SKM-1 (cell line): ENCODE data around the gene KRTAP12-4.
"Not testable (repeated sequence)": the region's sequence is repeated elsewhere in the genome, so short reads cannot be mapped to it uniquely, and the experiment has no call there.

Experiments used
- DNase-seq: peaks from one replicate; lab custom pipeline; 2025; ENCODE audit not compliant: unreplicated experiment; lab: John Stamatoyannopoulos, UW

KRTAP12-4 gene

DNA sequence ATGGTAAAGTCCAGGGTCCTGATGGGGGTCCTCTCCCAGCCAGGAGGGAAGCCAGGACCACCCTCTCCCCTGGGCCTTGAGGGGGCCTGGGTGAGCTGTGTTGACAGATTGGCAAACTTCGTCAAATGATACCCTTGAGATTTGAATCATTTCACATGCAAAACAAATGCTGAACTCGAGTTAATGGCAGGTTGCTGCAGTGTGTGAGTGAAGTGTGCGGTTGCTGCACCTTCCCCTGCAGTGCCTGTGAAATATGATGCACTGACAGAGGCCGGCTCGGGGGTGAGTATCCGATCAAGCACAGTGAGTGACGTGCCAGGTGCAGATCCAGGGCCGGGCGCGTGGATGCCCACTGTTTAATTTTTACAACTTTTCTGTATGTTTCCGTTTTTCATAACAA, 33.2 kb upstream of the KRTAP12-4 start:
- no peak for DNase-seq

DNA sequence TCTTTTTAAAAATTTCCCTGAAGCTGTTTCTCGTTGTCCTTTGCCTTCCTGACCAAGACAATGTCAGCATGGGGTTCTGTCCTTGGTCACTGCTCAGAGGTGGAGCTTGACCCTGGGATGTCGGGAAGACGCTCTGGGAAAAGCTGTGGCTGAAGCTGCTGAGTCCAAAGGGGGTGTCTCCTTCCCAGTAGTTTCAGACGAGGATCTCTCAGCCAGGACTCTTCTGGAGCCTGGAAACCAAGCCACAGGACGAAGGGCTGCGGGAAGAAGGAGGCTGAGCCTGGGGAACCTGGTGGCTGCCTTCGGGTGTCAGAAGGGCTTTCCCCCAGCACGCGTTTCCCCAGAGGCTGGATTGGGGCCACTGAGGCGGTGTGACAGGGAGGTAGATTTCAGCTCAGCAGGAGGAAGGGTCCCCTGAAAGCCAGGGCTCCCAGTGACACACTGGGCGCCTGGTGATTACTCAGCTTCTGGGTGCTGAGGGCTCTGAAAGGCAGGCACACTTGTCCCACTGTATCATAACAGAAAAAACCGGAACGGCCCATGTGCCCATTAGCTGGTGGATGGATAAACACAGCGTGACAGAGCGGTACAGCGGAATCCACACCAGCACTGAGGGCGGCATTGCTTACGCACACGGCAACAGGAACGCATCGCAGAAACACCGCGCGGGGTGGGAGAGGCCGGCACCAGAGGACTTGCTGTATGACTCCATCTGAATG, 32.5 kb upstream of the KRTAP12-4 start:
- no peak for DNase-seq

DNA sequence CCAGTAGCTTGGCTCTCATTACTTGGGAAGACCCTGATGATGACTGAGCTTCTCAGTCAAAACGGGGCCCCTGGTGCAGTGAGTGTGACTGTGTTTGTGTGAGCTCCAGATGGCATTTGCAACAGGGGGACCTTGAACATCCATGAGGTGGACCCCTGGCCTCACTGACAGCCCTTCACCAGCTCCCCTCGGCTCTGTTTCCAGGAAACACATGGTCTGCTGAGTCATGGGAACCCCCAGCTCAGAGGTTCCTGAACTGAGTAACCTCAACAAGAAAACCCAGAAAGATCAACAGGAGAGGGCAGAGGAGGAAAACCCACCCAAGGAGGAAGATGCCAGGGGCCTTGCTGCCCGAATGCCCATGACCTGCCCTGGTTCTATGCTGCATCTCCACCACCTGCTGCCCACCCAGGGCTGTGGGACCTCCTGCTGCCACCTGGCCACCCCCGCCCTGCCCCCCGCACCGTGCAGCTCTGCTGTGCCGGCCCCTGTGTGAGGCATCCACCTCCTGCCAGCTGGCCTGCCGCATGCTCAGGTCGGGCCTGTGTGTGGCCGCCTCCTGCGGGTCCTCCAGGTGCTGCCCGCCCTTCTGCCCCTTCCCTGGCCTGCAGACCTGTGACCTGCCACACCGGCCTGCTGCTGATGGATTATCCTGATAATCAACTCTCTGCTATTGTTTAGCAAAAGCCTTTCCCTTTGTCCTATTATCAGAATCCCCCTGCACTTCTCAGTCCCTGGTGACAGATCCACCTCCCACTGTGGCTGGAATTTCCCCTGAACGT, 31.7 kb upstream of the KRTAP12-4 start:
- no peak for DNase-seq

DNA sequence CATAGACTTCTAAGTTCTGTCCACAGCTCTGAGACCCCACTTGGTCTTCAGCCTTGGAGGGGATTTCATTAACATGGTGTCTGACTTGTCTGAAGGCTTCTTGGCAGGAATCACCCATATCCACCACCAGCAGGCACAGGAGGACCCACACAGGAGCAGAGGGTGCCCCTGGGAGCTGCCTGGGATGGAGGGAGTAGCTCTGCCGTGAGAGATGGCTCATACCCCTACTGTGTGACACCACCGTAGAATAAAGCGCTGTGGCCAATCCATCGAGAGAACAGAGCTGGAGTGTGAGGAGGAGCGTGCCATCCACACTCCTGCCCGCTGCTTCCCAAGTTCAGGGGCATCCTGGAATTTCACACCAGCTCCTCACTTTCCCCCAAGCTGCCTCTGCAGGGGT, 30.6 kb upstream of the KRTAP12-4 start:
- DNase-seq: not testable (repeated sequence)

DNA sequence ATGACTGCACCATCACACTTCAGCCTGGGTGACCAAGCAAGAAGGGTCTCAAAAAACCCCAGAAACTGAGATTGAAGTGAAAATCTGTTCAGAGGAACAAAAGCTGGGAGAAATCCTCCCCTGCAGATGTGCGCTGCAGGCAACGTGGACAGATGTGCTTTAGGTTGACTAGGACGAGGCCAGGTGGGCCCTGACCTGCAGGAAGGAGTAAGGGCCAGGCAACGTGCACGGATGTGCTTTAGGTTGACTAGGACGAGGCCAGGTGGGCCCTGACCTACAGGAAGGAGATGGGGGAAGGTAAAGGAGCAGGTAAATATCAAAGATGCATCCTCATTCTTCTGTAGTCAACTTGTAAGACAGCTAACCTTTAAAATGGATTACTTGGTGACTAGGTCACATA, 30.0 kb upstream of the KRTAP12-4 start:
- DNase-seq: no peak

DNA sequence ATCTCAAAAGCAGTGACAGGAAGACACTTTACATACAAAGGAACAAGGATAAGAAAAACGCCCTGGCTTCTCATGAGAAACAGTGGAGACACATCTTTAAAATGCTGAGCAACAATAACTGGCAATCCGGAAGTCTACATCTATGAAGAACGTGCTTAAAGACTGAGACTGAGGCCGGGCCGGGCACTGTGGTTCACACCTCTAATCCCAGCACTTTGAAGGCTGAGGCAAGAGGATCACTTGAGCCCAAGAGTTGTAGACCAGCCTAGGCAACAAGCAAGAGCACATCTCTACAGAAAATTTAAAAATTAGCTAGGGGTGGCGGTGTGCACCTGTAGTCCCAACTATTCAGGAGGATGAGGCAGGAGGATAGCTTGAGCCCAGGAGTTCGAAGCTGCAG, 29.6 kb upstream of the KRTAP12-4 start:
- no peak for DNase-seq

DNA sequence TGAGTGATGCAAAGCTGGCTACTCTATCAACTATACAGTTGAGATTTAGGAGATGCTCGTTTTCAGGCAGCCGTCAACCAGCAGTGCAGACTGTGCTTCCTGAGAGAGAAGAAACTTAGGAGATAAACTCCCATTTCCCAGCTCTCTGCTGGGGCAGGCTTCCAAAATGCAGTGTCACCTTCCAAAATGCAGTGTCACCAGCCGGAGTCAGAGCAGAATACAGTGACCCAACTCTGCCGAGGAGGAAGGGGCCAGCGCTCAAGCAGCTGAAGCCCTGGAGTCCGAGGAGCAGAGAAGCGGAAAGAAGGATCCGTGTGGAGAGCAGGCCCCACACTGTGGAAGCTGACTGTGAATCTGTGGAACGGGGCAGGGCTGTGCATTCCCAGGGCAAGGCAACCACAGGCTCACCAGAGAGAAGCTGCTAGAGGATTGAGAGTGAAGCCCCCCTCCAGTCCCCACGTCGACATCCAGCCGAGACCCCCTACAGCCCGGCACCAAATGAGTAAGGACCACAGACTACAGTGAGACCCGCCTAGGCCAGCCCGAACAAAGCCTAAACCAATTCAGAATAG, 28.2 kb upstream of the KRTAP12-4 start:
- DNase-seq: no peak

DNA sequence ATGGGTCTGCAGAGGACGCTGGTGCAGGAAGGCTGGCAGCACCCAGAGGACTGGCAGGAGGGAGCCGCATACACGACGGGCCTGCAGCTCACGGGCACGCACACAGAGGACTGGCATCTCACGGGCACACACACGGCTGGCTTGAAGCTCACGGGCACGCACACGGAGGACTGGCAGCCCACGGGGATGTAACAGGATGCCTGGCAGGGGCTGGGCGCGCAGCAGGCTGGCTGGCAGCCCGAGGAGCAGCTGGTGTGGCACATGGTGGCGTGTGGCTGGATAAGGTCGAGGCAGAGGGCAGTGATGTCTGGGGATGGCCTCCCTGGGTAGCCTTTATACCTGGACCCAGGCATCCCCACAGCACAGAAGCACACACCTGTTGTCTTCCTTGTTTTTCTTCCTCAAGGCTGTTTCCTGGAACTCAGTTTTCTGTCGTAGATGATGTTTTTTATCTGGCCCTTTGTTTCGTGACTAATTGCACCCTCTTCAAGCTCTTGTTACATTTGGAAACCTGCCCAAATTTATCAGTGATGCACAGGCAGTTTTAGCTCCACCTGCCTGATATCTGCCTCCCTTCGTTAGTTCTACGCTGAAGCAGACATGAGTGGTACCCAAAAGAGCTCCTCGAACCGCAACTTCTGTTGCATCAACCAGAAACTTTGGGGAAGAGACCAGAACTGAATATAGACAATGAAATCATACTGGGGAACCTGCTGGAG, 27.6 kb upstream of the KRTAP12-4 start, which contains the start of gene KRTAP12-1:
TSS of gene KRTAP12-1 (minus strand) at position 303 of the 719 bp plus-strand sequence. CDS start at position 263, 40 bp downstream.
- DNase-seq: no peak

DNA sequence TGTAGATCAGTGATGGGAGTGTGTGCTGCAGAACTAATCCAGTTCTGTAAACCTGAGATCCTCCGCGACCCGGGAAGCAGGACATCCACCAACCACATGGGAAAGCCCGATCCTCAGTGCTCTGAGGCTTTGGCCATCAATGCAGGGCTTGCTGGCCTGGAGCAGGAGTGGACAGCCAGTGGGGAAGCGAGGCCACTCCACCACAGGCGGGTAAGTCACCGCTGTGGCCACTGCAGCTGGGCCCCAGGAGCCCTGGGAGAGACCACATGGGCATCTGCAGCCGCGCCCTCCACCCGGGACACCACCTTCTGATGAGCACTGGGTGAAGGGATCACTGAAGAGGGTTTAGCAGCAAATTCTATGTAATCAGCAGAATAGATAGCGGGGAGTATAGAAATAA, 26.7 kb upstream of the KRTAP12-4 start:
- DNase-seq: no peak

DNA sequence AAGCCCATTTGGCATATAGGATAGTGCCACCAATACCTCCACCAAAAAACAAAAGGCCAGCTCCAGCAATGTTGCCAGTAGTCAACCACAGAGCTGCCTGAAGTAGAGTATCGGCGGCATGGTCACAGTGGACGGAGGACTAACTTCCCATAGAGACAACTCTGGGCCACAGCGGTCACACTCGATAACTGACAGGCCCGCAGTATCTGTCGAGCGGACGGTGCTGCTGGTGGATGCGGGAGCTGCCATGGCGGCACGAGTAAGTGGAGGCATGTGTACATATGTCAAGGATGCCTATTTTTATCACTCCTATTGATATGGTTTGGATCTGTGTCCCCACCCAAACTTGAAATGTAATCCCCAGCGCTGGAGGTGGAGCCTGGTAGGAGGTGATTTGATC, 23.4 kb upstream of the KRTAP12-4 start:
- no peak for DNase-seq

DNA sequence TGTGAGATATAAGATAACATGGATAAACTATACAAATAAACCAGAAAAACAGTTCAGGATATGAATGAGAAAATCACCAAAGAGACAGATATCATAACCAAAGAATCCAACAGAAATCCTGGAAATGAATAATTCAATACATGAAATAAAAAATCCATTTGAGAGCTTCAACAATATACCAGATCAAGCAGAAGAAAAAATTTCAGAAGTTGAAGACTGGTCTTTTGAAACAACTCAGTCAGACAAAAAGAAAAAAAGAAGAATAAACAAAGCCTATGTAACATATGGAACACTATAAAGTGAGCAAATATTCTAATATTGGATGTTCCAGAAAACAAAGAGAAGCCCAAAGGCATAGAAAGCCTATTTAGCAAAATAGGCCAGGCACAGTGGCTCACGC, 17.5 kb upstream of the KRTAP12-4 start:
- no peak for DNase-seq

DNA sequence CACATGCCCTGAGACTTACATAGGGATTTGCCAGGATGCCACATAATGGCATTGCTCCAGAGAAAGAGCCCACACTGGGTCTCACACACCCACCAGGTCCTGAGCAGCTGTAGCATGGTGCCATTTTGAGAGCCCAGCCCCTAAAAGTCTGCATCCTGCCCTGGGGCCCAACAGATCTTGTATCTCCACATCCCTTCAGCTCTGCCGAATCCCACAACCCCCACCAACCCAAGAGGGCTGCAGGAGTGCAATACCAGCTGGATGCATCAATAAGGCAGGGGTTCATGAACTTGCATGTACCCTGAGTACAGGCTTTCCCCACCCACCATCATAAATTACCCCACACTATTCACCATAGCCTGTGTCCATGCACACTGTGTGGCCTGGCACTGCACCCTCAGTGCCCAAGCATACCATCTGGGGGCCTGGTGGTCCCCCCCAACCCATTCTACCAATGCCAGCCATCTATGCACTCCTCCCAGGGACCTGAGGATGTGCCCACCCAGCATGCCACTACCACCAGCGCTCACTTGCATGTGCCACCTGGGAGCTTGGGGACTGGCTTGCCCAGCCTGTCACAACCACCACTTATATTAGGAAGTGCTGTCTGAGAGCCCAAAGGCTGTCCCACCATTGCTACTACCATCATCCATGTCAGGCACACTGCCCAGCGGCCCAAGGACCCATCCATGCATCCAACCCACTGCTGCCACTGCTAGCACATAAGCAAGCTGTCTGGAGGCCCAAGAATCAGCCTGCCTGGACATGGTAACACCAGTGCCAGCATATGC, 16.4 kb upstream of the KRTAP12-4 start:
- DNase-seq: no peak

DNA sequence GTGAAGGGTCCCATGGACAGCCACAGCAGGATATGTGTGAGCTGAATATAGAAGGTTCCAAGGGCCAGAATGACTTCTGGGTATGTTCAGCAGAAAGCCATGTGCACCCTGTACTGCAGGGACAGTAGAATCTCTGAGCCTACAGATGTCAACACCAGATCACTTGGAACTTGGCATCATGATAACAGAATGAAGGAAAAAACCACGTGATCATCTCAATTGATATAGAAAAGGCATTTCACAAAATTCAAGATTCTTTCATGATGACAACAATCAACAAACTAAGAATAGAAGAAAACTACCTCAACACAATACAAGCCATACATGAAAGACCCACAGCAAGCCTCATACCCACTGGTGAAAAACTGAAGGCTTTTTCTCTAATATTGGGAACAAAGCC, 13.2 kb upstream of the KRTAP12-4 start:
- DNase-seq: no peak

DNA sequence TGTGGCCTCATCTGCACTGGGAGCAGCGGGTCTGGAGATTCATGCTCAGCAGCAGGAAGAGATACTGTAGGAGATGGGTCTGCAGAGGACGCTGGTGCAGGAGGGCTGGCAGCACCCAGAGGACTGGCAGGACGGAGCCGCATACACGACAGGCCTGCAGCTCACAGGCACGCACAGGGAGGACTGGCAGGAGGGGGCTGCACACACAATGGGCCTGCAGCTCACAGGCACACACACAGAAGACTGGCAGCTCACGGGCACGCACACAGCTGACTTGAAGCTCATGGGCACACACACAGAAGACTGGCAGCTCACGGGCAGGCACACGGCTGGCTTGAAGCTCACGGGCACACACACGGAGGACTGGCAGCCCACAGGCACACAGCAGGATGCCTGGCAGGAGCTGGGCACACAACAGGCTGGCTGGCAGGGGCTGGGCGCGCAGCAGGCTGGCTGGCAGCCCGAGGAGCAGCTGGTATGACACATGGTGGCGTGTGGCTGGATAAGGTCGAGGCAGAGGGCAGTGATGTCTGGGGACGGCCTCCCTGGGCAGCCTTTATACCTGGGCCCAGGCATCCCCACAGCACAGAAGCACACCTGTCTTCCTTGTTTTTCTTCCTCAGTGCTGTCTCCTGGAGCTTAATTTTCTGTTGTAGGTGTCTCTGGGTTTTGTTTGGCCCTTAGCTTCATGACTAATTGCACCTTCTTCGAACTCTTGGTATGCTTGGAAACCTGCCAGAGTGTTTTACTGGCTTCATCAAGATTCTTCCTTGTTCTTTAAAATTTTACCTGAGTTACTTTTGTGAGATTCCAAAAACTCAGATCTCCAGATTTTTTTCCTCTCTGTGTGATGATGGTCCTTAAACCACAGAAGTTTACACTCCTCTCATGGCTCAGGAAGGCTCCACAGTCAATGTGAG, 12.2 kb upstream of the KRTAP12-4 start, which contains the start of gene KRTAP12-2:
TSS of gene KRTAP12-2 (minus strand) at position 527 of the 920 bp plus-strand sequence. CDS start at position 486, 41 bp downstream.
- DNase-seq: no peak

DNA sequence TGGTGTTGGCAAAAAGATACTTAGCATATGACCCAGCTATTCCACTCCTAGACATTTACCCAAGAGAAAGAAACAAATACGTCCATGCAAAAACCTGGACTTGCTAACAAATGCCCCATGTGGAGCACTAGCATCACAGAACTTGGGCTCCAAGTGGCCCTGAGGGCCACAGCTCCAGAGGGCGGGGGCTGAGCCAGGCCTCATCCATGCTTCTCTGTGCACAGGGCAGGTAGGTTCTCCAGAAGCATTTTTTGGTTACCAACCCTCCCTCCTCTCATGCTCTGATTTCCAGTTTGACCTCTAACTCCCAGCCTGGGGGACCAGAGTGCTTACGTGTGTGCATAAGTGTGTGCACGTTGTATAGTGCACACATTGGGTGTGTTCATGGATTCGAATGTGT, 10.2 kb upstream of the KRTAP12-4 start:
- DNase-seq: no peak

DNA sequence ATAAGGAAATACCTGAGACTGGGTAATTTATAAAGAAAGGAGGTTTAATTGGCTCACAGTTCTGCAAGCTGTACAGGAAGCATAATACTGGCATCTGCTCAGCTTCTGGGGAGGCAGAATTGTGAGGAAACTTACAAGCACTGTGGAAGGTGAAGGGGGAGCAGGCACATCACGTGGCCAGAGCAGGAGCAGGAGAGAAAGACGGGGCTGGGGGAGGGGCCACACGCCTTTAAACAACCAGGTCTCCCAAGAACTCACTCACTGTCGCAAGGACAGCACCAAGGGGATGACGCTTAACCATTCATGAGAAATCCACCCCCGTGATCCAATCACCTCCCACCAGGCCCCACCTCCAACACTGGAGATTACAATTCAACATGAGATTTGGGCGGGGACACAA, 7.1 kb upstream of the KRTAP12-4 start:
- DNase-seq: not testable (repeated sequence)

DNA sequence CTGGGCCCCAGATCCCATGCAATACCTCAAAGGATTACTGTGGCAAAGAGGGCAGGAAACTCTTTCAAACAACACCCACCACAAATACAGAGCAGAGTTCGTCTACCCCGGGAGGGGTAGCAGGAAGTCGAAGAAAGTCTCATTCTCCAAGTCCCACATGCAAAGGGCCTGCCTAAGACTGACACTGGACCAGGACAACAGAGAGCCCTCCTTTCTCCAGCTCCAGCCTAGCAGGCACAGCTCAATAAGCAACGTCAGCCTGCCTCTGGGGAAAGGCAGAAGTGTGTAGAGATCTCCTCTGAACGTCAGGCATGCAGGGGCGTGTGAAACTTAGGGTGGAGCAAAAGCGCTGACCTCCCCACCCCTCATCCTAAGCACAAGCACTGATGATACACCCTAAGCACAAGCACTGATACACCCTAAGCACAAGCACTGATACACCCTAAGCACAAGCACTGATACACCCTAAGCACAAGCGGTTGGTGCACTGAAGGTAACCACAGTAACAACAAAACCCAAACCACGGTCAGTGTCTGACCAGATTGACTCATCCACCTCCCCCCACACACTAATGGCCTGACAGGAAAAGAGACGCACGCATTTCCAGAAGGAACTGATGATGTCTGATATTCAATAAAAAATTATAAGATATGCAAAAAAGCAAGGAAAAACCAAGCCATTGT, 4.6 kb upstream of the KRTAP12-4 start:
- DNase-seq: no peak

DNA sequence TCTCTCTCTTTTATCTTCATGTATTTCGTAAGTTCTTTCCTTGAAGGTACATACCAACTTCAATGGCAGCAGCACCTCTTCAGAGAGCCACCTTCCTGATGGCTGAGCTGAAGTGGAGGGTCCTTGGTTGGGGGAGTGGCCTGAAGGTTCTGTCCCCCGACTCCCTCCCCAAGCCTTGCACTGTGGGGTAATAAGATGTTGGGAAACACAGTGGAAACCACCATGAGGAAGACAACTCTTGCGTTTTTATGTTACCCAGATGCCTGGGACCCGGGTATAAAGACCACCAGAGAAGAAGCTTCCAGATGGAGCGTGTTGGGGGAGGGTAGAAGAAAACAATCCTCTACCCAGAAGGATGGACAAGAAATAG, 4.1 kb upstream of the KRTAP12-4 start:
- no peak for DNase-seq
